Progenitor cell of endocrine pancreas (in vitro differentiated cells): Measurements from ENCODE around the gene GPR18. TPM values are rescaled to one million over a fixed set of nuclear protein-coding genes. Genes with fewer than 3 reads are reported as not detected.

ENCODE experiments used
- DNase-seq: peaks from one replicate; pipeline ENCODE4 v3.0.0; 2021; ENCODE audit warnings: low spot score; ENCODE audit not compliant: unreplicated experiment
- H3K27ac Mint-ChIP-seq: 2 replicates; pipeline ENCODE4 v1.8.0; 2021; ENCODE audit warnings: mild to moderate bottlenecking, moderate library complexity, mixed read lengths
- H3K27me3 Mint-ChIP-seq: 2 replicates; pipeline ENCODE4 v1.8.0; 2021; ENCODE audit warnings: mixed read lengths
- H3K36me3 Mint-ChIP-seq: 2 replicates; pipeline ENCODE4 v1.8.0; 2022; ENCODE audit warnings: mixed read lengths; ENCODE audit not compliant: insufficient read depth
- H3K4me1 Mint-ChIP-seq: 2 replicates; pipeline ENCODE4 v1.8.0; 2021; ENCODE audit warnings: low read depth, mixed read lengths
- H3K4me3 Mint-ChIP-seq: 2 replicates; pipeline ENCODE4 v1.8.0; 2021; ENCODE audit warnings: low read depth, mild to moderate bottlenecking, moderate library complexity, mixed read lengths
- H3K9me3 Mint-ChIP-seq: 2 replicates; pipeline ENCODE4 v1.8.0; 2021; ENCODE audit warnings: low read depth, mixed read lengths
- CTCF ChIP-seq: fragments of 200-600 bp; sonication (generic); IDR thresholded peaks from one replicate; pipeline ENCODE4 v1.5.0; 2021; ENCODE audit warnings: antibody characterized with exemption, mild to moderate bottlenecking; ENCODE audit not compliant: unreplicated experiment
- total RNA-seq: library from RNA; stranded (reverse); gene quantifications from 2 replicates; pipeline ENCODE4 v1.2.1, GENCODE V29; 2021

GPR18 gene
- total RNA-seq, 1 donor from 2014 or later: not detected

- H3K4me1 Mint-ChIP-seq: peaks cover 6% of the 10 kb centered on the region
- H3K4me3 Mint-ChIP-seq: no peak overlapping the region
- peaks cover 9% of the 10 kb centered on the region for H3K36me3 Mint-ChIP-seq
- H3K9me3 Mint-ChIP-seq: no peaks in the 10 kb centered on the region
- H3K27ac Mint-ChIP-seq: no peak overlapping the region
- TF ChIP-seq CTCF: no peak
- DNase-seq: no peak
- no peaks in the 10 kb centered on the region for H3K27me3 Mint-ChIP-seq
Measured at GRCh38 chr13:99278200-99278599, 20.0 kb upstream of the GPR18 start.

GRCh38 chr13:99277629-99278028 lies 19.4 kb upstream of the GPR18 start:
- peaks cover 6% of the 10 kb centered on the region for H3K4me1 Mint-ChIP-seq
- H3K36me3 Mint-ChIP-seq: peaks cover 9% of the 10 kb centered on the region
- no peak overlapping the region for H3K4me3 Mint-ChIP-seq
- H3K27me3 Mint-ChIP-seq: no peaks in the 10 kb centered on the region
- no peak for DNase-seq
- H3K9me3 Mint-ChIP-seq: no peaks in the 10 kb centered on the region
- H3K27ac Mint-ChIP-seq: no peak overlapping the region
- no peak for TF ChIP-seq CTCF

- no peak for DNase-seq
- Mint-ChIP-seq H3K9me3 (peaks cover 4% of the 10 kb centered on the region), H3K4me1 (peaks cover 6% of the 10 kb centered on the region), H3K36me3 (peaks cover 13% of the 10 kb centered on the region), H3K4me3 (no peak overlapping the region), H3K27me3 (no peaks in the 10 kb centered on the region), H3K27ac (no peak overlapping the region)
- TF ChIP-seq CTCF: no peak
Measured at GRCh38 chr13:99276706-99277105, 18.5 kb upstream of the GPR18 start.

- Mint-ChIP-seq H3K4me1 (peaks cover 2% of the 10 kb centered on the region), H3K27me3 (no peaks in the 10 kb centered on the region), H3K27ac (no peak overlapping the region), H3K9me3 (peaks cover 4% of the 10 kb centered on the region), H3K36me3 (peaks cover 10% of the 10 kb centered on the region), H3K4me3 (no peak overlapping the region)
- no peak for DNase-seq
- TF ChIP-seq CTCF: no peak
Measured at GRCh38 chr13:99275093-99275469, 16.9 kb upstream of the GPR18 start.

GRCh38 chr13:99273128-99273527 lies 14.9 kb upstream of the GPR18 start:
- Mint-ChIP-seq H3K36me3 (peaks cover 7% of the 10 kb centered on the region), H3K4me1 (no peaks in the 10 kb centered on the region)

More at GRCh38 chr13:99273128-99273527, 14.9 kb upstream of the GPR18 start:
- Mint-ChIP-seq H3K9me3 (peaks cover 4% of the 10 kb centered on the region), H3K4me3 (no peak overlapping the region), H3K27ac (no peak overlapping the region), H3K27me3 (no peaks in the 10 kb centered on the region)
- TF ChIP-seq CTCF: no peak
- DNase-seq: no peak
